ENCODE measurements around the gene SPNS2. TPM values are rescaled to one million over a fixed set of nuclear protein-coding genes. Genes with fewer than 3 reads are reported as not detected.

Gene SPNS2
- total and polyA plus RNA-seq, 2 donors (not counting 1 experiment from before 2014, with no cell fraction given) = 0.17 TPM; not detected in 1

DNA sequence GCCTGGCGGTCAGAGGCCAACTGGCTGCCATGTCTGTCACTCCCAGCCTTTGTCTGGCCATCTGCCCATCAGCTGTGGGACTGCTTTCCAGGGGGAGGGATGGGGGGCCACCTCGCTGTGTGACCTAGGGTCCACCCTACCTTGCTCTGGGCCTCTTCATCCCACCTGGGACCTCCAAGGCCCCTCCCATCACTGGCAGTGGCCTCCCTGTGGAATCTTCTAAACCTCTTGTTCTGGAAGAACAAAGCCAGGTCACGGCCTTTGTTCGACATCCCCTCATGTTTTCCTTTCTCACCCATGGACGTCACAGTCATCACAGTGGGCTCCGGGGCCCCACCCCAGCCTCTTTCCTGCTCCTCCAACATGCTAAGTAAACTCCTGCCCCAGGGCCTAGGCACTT, 24.0 kb downstream of the SPNS2 start:
- no peaks in the 10 kb centered on the region for H3K79me2 ChIP-seq (ENCODE audit: control insufficient read depth, insufficient read depth, low read length)
- no peak for DNase-seq (ENCODE audit: low read depth in 2 of 2)
- no peak overlapping the region for H3K4me3 ChIP-seq (replicated peaks in 1 of 4; ENCODE audit: control extremely low read depth in 1 of 4, insufficient read depth in 1 of 4, low read depth in 3 of 4, low read length in 4 of 4)
- no peaks in the 10 kb centered on the region for H3K9me3 ChIP-seq (ENCODE audit: control insufficient read depth, insufficient read depth, low read depth, low read length)
- H3K4me2 ChIP-seq (ENCODE audit: extremely low read depth, insufficient read depth, low read length) = no peak overlapping the region
- H4K20me1 ChIP-seq (ENCODE audit: control insufficient read depth, extremely low read depth, insufficient read depth, low read length) = no peaks in the 10 kb centered on the region
- no peak for TF ChIP-seq EZH2 (IDR thresholded peaks at IDR 0.05; ENCODE audit: low read length, missing control alignments)
- TF ChIP-seq, protein P1, sequence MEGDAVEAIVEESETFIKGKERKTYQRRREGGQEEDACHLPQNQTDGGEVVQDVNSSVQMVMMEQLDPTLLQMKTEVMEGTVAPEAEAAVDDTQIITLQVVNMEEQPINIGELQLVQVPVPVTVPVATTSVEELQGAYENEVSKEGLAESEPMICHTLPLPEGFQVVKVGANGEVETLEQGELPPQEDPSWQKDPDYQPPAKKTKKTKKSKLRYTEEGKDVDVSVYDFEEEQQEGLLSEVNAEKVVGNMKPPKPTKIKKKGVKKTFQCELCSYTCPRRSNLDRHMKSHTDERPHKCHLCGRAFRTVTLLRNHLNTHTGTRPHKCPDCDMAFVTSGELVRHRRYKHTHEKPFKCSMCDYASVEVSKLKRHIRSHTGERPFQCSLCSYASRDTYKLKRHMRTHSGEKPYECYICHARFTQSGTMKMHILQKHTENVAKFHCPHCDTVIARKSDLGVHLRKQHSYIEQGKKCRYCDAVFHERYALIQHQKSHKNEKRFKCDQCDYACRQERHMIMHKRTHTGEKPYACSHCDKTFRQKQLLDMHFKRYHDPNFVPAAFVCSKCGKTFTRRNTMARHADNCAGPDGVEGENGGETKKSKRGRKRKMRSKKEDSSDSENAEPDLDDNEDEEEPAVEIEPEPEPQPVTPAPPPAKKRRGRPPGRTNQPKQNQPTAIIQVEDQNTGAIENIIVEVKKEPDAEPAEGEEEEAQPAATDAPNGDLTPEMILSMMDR (conservative IDR thresholded peaks at IDR 0.05 in 1 of 2, IDR thresholded peaks at IDR 0.05 in 1 of 2; ENCODE audit: low read depth in 1 of 2, low read length in 2 of 2) = no peak
- no peaks in the 10 kb centered on the region for H3K36me3 ChIP-seq (ENCODE audit: control insufficient read depth, insufficient read depth, low read length)
- H3K4me1 ChIP-seq (ENCODE audit: control insufficient read depth, extremely low read depth, insufficient read depth, low read length) = no peaks in the 10 kb centered on the region
- peaks cover 6% of the 10 kb centered on the region for H3K27me3 ChIP-seq (ENCODE audit: control insufficient read depth, insufficient read depth, low read length)
- H2AFZ ChIP-seq (ENCODE audit: low read length) = no peak overlapping the region
- H3K27ac ChIP-seq (ENCODE audit: insufficient read depth, low read length) = no peak overlapping the region
- no peak overlapping the region for H3K9ac ChIP-seq (ENCODE audit: insufficient read depth, low read length)

DNA sequence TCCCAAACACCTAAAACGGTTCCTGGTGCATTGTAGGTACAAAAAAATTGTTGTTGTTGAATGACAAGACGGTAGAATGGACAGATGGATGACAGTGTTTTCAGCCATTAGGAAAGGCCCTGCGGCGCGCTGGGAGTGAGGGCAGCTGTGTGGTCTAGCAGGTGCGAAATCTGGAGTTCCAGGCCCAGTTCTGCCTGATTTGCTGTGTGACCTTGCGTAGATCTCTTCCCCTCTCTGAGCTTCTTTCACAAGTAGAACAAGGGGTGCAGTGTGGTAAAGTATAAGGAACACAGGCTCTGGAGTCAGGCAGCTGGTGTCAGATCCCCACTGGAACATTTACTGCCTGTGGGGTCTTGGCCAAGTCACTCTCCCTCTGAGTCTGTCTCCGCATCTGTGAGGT, 25.3 kb downstream of the SPNS2 start:
- Histone ChIP-seq H3K4me3 (replicated peaks in 1 of 4; ENCODE audit: control extremely low read depth in 1 of 4, insufficient read depth in 1 of 4, low read depth in 3 of 4, low read length in 4 of 4) (no peak overlapping the region), H3K36me3 (ENCODE audit: control insufficient read depth, insufficient read depth, low read length) (no peaks in the 10 kb centered on the region), H3K9ac (ENCODE audit: insufficient read depth, low read length) (no peak overlapping the region), H3K27me3 (ENCODE audit: control insufficient read depth, insufficient read depth, low read length) (peaks cover 6% of the 10 kb centered on the region), H3K27ac (ENCODE audit: insufficient read depth, low read length) (no peak overlapping the region), H2AFZ (ENCODE audit: low read length) (no peak overlapping the region), H4K20me1 (ENCODE audit: control insufficient read depth, extremely low read depth, insufficient read depth, low read length) (no peaks in the 10 kb centered on the region), H3K9me3 (ENCODE audit: control insufficient read depth, insufficient read depth, low read depth, low read length) (no peaks in the 10 kb centered on the region), H3K79me2 (ENCODE audit: control insufficient read depth, insufficient read depth, low read length) (no peaks in the 10 kb centered on the region), H3K4me2 (ENCODE audit: extremely low read depth, insufficient read depth, low read length) (no peak overlapping the region), H3K4me1 (ENCODE audit: control insufficient read depth, extremely low read depth, insufficient read depth, low read length) (no peaks in the 10 kb centered on the region)
- TF ChIP-seq, protein P1 (conservative IDR thresholded peaks at IDR 0.05 in 1 of 2, IDR thresholded peaks at IDR 0.05 in 1 of 2; ENCODE audit: low read depth in 1 of 2, low read length in 2 of 2) = no peak
- TF ChIP-seq EZH2 (IDR thresholded peaks at IDR 0.05; ENCODE audit: low read length, missing control alignments) = no peak
- DNase-seq (ENCODE audit: low read depth in 2 of 2) = no peak

DNA sequence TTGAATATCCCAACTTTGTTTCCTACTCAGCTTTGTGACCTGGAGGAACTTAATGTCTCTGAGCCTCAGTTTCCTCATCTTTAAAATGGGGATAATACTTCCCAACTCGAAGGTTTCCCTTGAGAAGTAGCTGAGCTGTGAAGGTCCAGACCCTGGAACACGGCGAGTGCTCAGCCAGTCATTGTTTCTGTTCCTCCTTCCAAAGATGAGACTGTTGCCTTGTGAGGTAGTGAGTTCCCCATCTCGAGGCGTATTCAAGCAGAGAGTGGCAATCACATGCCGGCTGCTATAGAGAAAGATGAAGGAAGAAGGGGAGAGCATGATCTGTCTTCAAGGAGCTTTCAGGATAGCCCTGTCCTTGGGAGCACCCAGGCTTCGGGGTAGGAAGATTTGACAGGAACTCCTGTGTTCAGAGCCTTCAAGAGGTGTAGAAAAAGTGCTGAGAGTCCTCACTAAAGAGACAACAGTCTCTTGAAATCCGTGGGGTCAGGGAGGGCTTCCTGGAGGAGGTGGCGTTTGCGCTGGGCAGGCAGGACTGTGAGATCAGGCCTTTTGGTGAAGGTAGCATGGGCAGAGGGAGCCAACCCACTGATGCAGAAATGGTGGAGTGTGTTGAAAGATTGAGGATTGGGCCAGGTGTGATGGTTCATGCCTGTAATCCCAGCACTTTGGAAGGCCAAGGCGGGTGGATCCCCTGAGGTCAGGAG, 27.2 kb downstream of the SPNS2 start:
- DNase-seq (ENCODE audit: low read depth in 2 of 2) = no peak
- Histone ChIP-seq H2AFZ (ENCODE audit: low read length) (no peak overlapping the region), H3K36me3 (ENCODE audit: control insufficient read depth, insufficient read depth, low read length) (no peaks in the 10 kb centered on the region), H3K9ac (ENCODE audit: insufficient read depth, low read length) (no peak overlapping the region), H3K27ac (ENCODE audit: insufficient read depth, low read length) (no peak overlapping the region), H3K4me3 (replicated peaks in 1 of 4; ENCODE audit: control extremely low read depth in 1 of 4, insufficient read depth in 1 of 4, low read depth in 3 of 4, low read length in 4 of 4) (no peak overlapping the region), H3K4me1 (ENCODE audit: control insufficient read depth, extremely low read depth, insufficient read depth, low read length) (no peaks in the 10 kb centered on the region), H3K79me2 (ENCODE audit: control insufficient read depth, insufficient read depth, low read length) (no peaks in the 10 kb centered on the region), H3K4me2 (ENCODE audit: extremely low read depth, insufficient read depth, low read length) (no peak overlapping the region), H3K9me3 (ENCODE audit: control insufficient read depth, insufficient read depth, low read depth, low read length) (no peaks in the 10 kb centered on the region), H4K20me1 (ENCODE audit: control insufficient read depth, extremely low read depth, insufficient read depth, low read length) (no peaks in the 10 kb centered on the region), H3K27me3 (ENCODE audit: control insufficient read depth, insufficient read depth, low read length) (peaks cover 6% of the 10 kb centered on the region)
- TF ChIP-seq, protein P1 (conservative IDR thresholded peaks at IDR 0.05 in 1 of 2, IDR thresholded peaks at IDR 0.05 in 1 of 2; ENCODE audit: low read depth in 1 of 2, low read length in 2 of 2) = no peak
- TF ChIP-seq EZH2 (IDR thresholded peaks at IDR 0.05; ENCODE audit: low read length, missing control alignments) = no peak
